OCI-LY7 (cell line): ENCODE measurements around the gene SRGAP1. TPM values are rescaled to one million over a fixed set of nuclear protein-coding genes. Genes with fewer than 3 reads are reported as not detected.

Source experiments
- BruUV-seq: library from RNA; stranded (reverse); fragments of 400-500 nt; replicated peaks from 2 replicates; lab custom pipeline; 2021; lab: Mats Ljungman, UMichigan
- CTCF ChIA-PET: fragments of 300-600 bp; sonication (Branson Sonifier 250); formaldehyde crosslinking; loops from one replicate; lab custom pipeline; 2022; ENCODE audit warnings: antibody characterized with exemption; ENCODE audit not compliant: unreplicated experiment; lab: Charles Lee
- POLR2A ChIA-PET: fragments of 300-600 bp; sonication (Branson Sonifier 250); formaldehyde crosslinking; loops from one replicate; lab custom pipeline; 2022; ENCODE audit warnings: antibody characterized with exemption; lab: Charles Lee
- DNase-seq: peaks from one replicate; pipeline ENCODE4 v3.0.0-alpha.2; 2015; ENCODE audit warnings: low spot score
- H2AFZ ChIP-seq: fragments of 200-600 bp; sonication (generic), shearing (Covaris generic); 2 replicates; pipeline ENCODE4 v1.6.1; 2014; ENCODE audit warnings: mild to moderate bottlenecking, antibody characterized with exemption, low read length, moderate library complexity
- H3K27ac ChIP-seq: fragments of 200-600 bp; sonication (generic); 2 replicates; pipeline ENCODE4 v1.5.1; 2014; ENCODE audit warnings: mixed run types, low read depth, mild to moderate bottlenecking, moderate library complexity, low read length, inconsistent platforms; ENCODE audit not compliant: poor library complexity, severe bottlenecking
- H3K36me3 ChIP-seq: fragments of 200-600 bp; sonication (generic); 2 replicates; pipeline ENCODE4 v1.6.1; 2014; ENCODE audit warnings: mild to moderate bottlenecking, antibody characterized with exemption, low read length, moderate library complexity, mixed read lengths; ENCODE audit not compliant: insufficient read depth
- H3K4me1 ChIP-seq: fragments of 200-600 bp; sonication (generic); 2 replicates; pipeline ENCODE4 v1.5.1; 2014; ENCODE audit warnings: mild to moderate bottlenecking, low read length; ENCODE audit not compliant: insufficient read depth, poor library complexity, severe bottlenecking
- H3K4me2 ChIP-seq: fragments of 200-600 bp; sonication (generic); 2 replicates; pipeline ENCODE4 v1.6.1; 2014; ENCODE audit warnings: mild to moderate bottlenecking, low read length
- H3K4me3 ChIP-seq: fragments of 200-600 bp; sonication (generic); 2 replicates; pipeline ENCODE4 v1.5.1; 2014; ENCODE audit warnings: mild to moderate bottlenecking, low read depth, low read length; ENCODE audit not compliant: poor library complexity, severe bottlenecking
- H3K79me2 ChIP-seq: fragments of 200-600 bp; sonication (generic); 2 replicates; pipeline ENCODE4 v1.6.1; 2016; ENCODE audit warnings: low read depth, mild to moderate bottlenecking, low read length, moderate library complexity, mixed read lengths; ENCODE audit not compliant: insufficient read depth
- H3K9me2 ChIP-seq: fragments of 200-600 bp; sonication (generic); 2 replicates; pipeline ENCODE4 v1.6.1; 2016; ENCODE audit warnings: mild to moderate bottlenecking, low read length, mixed read lengths; ENCODE audit not compliant: insufficient read depth
- H3K9me3 ChIP-seq: fragments of 200-600 bp; sonication (generic); 2 replicates; pipeline ENCODE4 v1.6.1; 2014; ENCODE audit warnings: mild to moderate bottlenecking, mixed run types, low read length, mixed read lengths
- H4K20me1 ChIP-seq: fragments of 200-600 bp; sonication (generic); 2 replicates; pipeline ENCODE4 v1.6.1; 2014; ENCODE audit warnings: mild to moderate bottlenecking, antibody characterized with exemption, low read length, moderate library complexity, mixed read lengths; ENCODE audit not compliant: insufficient read depth
- CTCF ChIP-seq: fragments of 200-600 bp; sonication (generic); conservative IDR thresholded peaks from 2 replicates; pipeline ENCODE4 v1.5.1; 2014; ENCODE audit warnings: mild to moderate bottlenecking, antibody characterized with exemption, low read length, moderate library complexity, mixed read lengths
- EZH2phosphoT487 ChIP-seq: fragments of 200-600 bp; sonication (generic); IDR thresholded peaks from 2 replicates; pipeline ENCODE4 v1.6.1; 2018; ENCODE audit warnings: low read depth, borderline replicate concordance, mild to moderate bottlenecking, mixed run types, antibody characterized with exemption, low read length, moderate library complexity, mixed read lengths
- intact Hi-C: fragments of 100-400 bp; cut with micrococcal nuclease; formaldehyde crosslinking; loops from one replicate; pipeline ENCODE4 v1.10.0; 2022; ENCODE audit not compliant: unreplicated experiment
- total RNA-seq, 2 experiments: library from RNA; depleted of rRNA in 1 of 2; stranded (reverse); fragments of >200 nt in 1 of 2; shearing (Covaris generic) in 1 of 2; gene quantifications; 2 replicates each; pipeline ENCODE4 v1.2.3, GENCODE V29; 2014 to 2022

The SRGAP1 gene
- total RNA-seq, 2 experiments from 2014 or later, result 0.06 TPM; not detected in 1

- no peak overlapping the region for H2AFZ ChIP-seq
- BruUV-seq, result no TSS peak
- H4K20me1 ChIP-seq, result no peaks in the 10 kb centered on the region
- H3K4me1 ChIP-seq, result no peaks in the 10 kb centered on the region
- no peaks in the 10 kb centered on the region for H3K79me2 ChIP-seq
- POLR2A ChIA-PET, result no interaction called here
- CTCF ChIA-PET, result no interaction called here
- no peak overlapping the region for H3K4me2 ChIP-seq
- no peaks in the 10 kb centered on the region for H3K36me3 ChIP-seq
- intact Hi-C loops, result no loop called here
- no peak overlapping the region for H3K4me3 ChIP-seq
- no peak for TF ChIP-seq EZH2phosphoT487
- TF ChIP-seq CTCF, result no peak
- no peaks in the 10 kb centered on the region for H3K9me2 ChIP-seq
- H3K27ac ChIP-seq, result no peak overlapping the region
- DNase-seq, result no peak
- H3K9me3 ChIP-seq, result no peaks in the 10 kb centered on the region
Observed at GRCh38 chr12:64170024-64170423, 325.5 kb downstream of the SRGAP1 start.

- Histone ChIP-seq H2AFZ (no peak overlapping the region), H3K36me3 (no peaks in the 10 kb centered on the region), H3K79me2 (no peaks in the 10 kb centered on the region), H4K20me1 (no peaks in the 10 kb centered on the region), H3K4me1 (no peaks in the 10 kb centered on the region), H3K4me3 (no peak overlapping the region), H3K9me2 (no peaks in the 10 kb centered on the region), H3K9me3 (no peaks in the 10 kb centered on the region), H3K27ac (no peak overlapping the region), H3K4me2 (no peak overlapping the region)
- ChIA-PET CTCF (no interaction called here), POLR2A (interaction anchor here (0.7 to 1.4 kb wide), 2 partner anchors 8 to 1670 kb away, joined by 3 read pairs; no protein-coding TSS in a partner anchor)
- intact Hi-C loops, result no loop called here
- TF ChIP-seq CTCF (no peak), EZH2phosphoT487 (no peak)
- no TSS peak for BruUV-seq
- no peak for DNase-seq
Observed at GRCh38 chr12:64170730-64171129, 326.2 kb downstream of the SRGAP1 start.

DNA sequence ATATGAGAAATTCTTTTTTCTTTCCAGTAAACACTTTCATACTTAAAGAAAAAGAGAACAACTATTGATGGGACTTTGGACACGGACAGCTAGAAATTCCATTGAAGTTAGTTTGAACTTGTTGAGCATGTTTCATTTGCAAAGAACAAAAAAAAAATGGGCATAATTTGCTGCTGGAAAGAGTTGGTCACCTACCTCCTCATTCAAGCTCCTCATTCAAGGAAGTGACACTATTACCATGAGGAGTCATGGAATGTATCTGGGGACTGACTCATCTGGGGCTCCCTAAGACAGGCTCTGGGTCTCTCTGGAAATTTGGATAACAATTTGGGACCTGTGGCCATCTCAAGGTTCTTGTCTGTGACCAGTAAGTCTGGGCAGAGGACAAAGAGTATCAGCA lies 327.2 kb downstream of the SRGAP1 start:
- intact Hi-C loops, result no loop called here
- Histone ChIP-seq H3K79me2 (no peaks in the 10 kb centered on the region), H3K4me1 (no peaks in the 10 kb centered on the region), H3K4me3 (no peak overlapping the region), H3K9me2 (no peaks in the 10 kb centered on the region), H2AFZ (no peak overlapping the region), H3K36me3 (no peaks in the 10 kb centered on the region), H4K20me1 (no peaks in the 10 kb centered on the region), H3K4me2 (no peak overlapping the region), H3K27ac (no peak overlapping the region), H3K9me3 (no peaks in the 10 kb centered on the region)
- CTCF ChIA-PET, result no interaction called here
- no peak for DNase-seq
- POLR2A ChIA-PET, result interaction anchor here (1.4 kb wide), 1 partner anchor 9 kb away, joined by 3 read pairs; no protein-coding TSS in a partner anchor
- BruUV-seq, result no TSS peak
- no peak for TF ChIP-seq EZH2phosphoT487
- TF ChIP-seq CTCF, result no peak
